Loucy (cell line): Measurements from ENCODE around the gene MIF4GD.
A peak's percentile ranks its signal among the peaks of the same experiment; 100 is the strongest.
"Not testable (repeated sequence)": the region's sequence is repeated elsewhere in the genome, so short reads cannot be mapped to it uniquely, and the experiment has no call there.

Experiments
- H2AFZ ChIP-seq: fragments of 200-600 bp; sonication (generic); 2 replicates; pipeline ENCODE4 v1.6.0; 2016; ENCODE audit warnings: antibody characterized with exemption, mild to moderate bottlenecking, low read length, moderate library complexity
- H3F3A ChIP-seq: fragments of 200-600 bp; 2 replicates; pipeline ENCODE4 v1.6.0; 2016; ENCODE audit warnings: antibody characterized with exemption, low read depth, mild to moderate bottlenecking
- H3K27me3 ChIP-seq: fragments of 200-600 bp; sonication (generic); 2 replicates; pipeline ENCODE4 v1.6.1; 2014; ENCODE audit warnings: low read length, mild to moderate bottlenecking; ENCODE audit not compliant: insufficient read depth, poor library complexity, severe bottlenecking
- H3K36me3 ChIP-seq: fragments of 200-600 bp; sonication (generic); 2 replicates; pipeline ENCODE4 v1.6.1; 2016; ENCODE audit warnings: low read length; ENCODE audit not compliant: insufficient read depth
- H3K4me1 ChIP-seq: fragments of 200-600 bp; sonication (generic); 2 replicates; pipeline ENCODE4 v1.5.1; 2014; ENCODE audit warnings: low read length, mild to moderate bottlenecking; ENCODE audit not compliant: insufficient read depth, poor library complexity, severe bottlenecking
- H3K4me2 ChIP-seq: fragments of 200-600 bp; sonication (generic); 2 replicates; pipeline ENCODE4 v1.6.0; 2014; ENCODE audit warnings: antibody characterized with exemption, low read length, low read depth, mild to moderate bottlenecking; ENCODE audit not compliant: poor library complexity, severe bottlenecking
- H3K4me3 ChIP-seq: fragments of 200-600 bp; sonication (generic); 2 replicates; pipeline ENCODE4 v1.5.1; 2014; ENCODE audit warnings: low read length, mild to moderate bottlenecking, mixed read lengths; ENCODE audit not compliant: poor library complexity, severe bottlenecking
- H3K79me2 ChIP-seq: fragments of 200-600 bp; sonication (generic); 2 replicates; pipeline ENCODE4 v1.6.1; 2014; ENCODE audit warnings: low read length; ENCODE audit not compliant: insufficient read depth
- H3K9ac ChIP-seq: fragments of 200-600 bp; sonication (generic); 2 replicates; pipeline ENCODE4 v1.6.0; 2014; ENCODE audit warnings: mild to moderate bottlenecking, low read depth, low read length, moderate library complexity; ENCODE audit not compliant: poor library complexity, severe bottlenecking
- H3K9me2 ChIP-seq: fragments of 200-600 bp; sonication (generic); replicated peaks from 2 replicates; pipeline ENCODE4 v1.6.1; 2016; ENCODE audit warnings: low read depth, low read length, mixed read lengths
- H3K9me3 ChIP-seq: fragments of 200-600 bp; sonication (generic); 2 replicates; pipeline ENCODE4 v1.6.1; 2014; ENCODE audit warnings: mild to moderate bottlenecking, antibody characterized with exemption, low read length, low read depth; ENCODE audit not compliant: insufficient read depth
- H4K20me1 ChIP-seq: fragments of 200-600 bp; sonication (generic); 2 replicates; pipeline ENCODE4 v1.6.0; 2014; ENCODE audit warnings: antibody characterized with exemption, low read length, mild to moderate bottlenecking; ENCODE audit not compliant: insufficient read depth, poor library complexity, severe bottlenecking
- CTCF ChIP-seq: fragments of 200-600 bp; sonication (generic); conservative IDR thresholded peaks from 2 replicates; pipeline ENCODE4 v1.5.1; 2014; ENCODE audit warnings: mild to moderate bottlenecking, antibody characterized with exemption, low read length
- EZH2phosphoT487 ChIP-seq: fragments of 200-600 bp; IDR thresholded peaks from 2 replicates; pipeline ENCODE4 v1.6.1; 2018; ENCODE audit warnings: antibody characterized with exemption, mild to moderate bottlenecking, moderate library complexity, borderline replicate concordance

MIF4GD gene

GRCh38 chr17:75288359-75288758, 17.3 kb upstream of the MIF4GD start:
- no peaks in the 10 kb centered on the region for H3K9me3 ChIP-seq
- no peaks in the 10 kb centered on the region for H3K27me3 ChIP-seq
- peaks cover 20% of the 10 kb centered on the region; the same call in 1 of the 2 replicates for H3K79me2 ChIP-seq
- H3K4me3 ChIP-seq: peak overlapping the region; percentile 81
- no peaks in the 10 kb centered on the region for H4K20me1 ChIP-seq
- peak overlapping the region; percentile 83; the same call in 1 of the 2 replicates for H2AFZ ChIP-seq
- peaks cover 10% of the 10 kb centered on the region for H3K4me1 ChIP-seq
- TF ChIP-seq EZH2phosphoT487 (no peak), CTCF (no peak)
- H3K9ac ChIP-seq: peak overlapping the region; percentile 66
- H3F3A ChIP-seq: 0 out of 2 replicates have a peak, but pooled peaks cover 4% of the 10 kb centered on the region
- H3K9me2 ChIP-seq: no peaks in the 10 kb centered on the region
- H3K4me2 ChIP-seq: peak overlapping the region; percentile 81
- peaks cover 5% of the 10 kb centered on the region; the same call in 1 of the 2 replicates for H3K36me3 ChIP-seq

GRCh38 chr17:75287221-75287620, 16.2 kb upstream of the MIF4GD start:
- TF ChIP-seq CTCF (no peak), EZH2phosphoT487 (no peak)
- Histone ChIP-seq H3K4me2 (peak overlapping the region; percentile 35), H4K20me1 (no peaks in the 10 kb centered on the region), H3K27me3 (no peaks in the 10 kb centered on the region), H3F3A (0 out of 2 replicates have a peak, but pooled peaks cover 4% of the 10 kb centered on the region), H3K4me1 (peaks cover 10% of the 10 kb centered on the region), H3K9ac (no peak overlapping the region), H3K79me2 (peaks cover 20% of the 10 kb centered on the region; the same call in 1 of the 2 replicates), H3K4me3 (no peak overlapping the region), H3K9me2 (no peaks in the 10 kb centered on the region), H2AFZ (no peak overlapping the region), H3K9me3 (no peaks in the 10 kb centered on the region), H3K36me3 (peaks cover 5% of the 10 kb centered on the region; the same call in 1 of the 2 replicates)

GRCh38 chr17:75285123-75285522, 14.1 kb upstream of the MIF4GD start:
- Histone ChIP-seq H3K4me3 (no peak overlapping the region), H3K9me2 (no peaks in the 10 kb centered on the region), H3K9ac (no peak overlapping the region), H3K9me3 (no peaks in the 10 kb centered on the region), H2AFZ (no peak overlapping the region), H3F3A (0 out of 2 replicates have a peak, but pooled peaks cover 4% of the 10 kb centered on the region), H3K4me2 (no peak overlapping the region), H4K20me1 (no peaks in the 10 kb centered on the region), H3K27me3 (no peaks in the 10 kb centered on the region), H3K79me2 (peaks cover 20% of the 10 kb centered on the region; the same call in 1 of the 2 replicates), H3K36me3 (peaks cover 5% of the 10 kb centered on the region; the same call in 1 of the 2 replicates), H3K4me1 (peaks cover 10% of the 10 kb centered on the region)
- TF ChIP-seq CTCF (no peak), EZH2phosphoT487 (no peak)

- not testable (repeated sequence) for H3K36me3 ChIP-seq, H3K27me3 ChIP-seq, H3K9me2 ChIP-seq, H3F3A ChIP-seq, H3K4me2 ChIP-seq, H3K9me3 ChIP-seq, H2AFZ ChIP-seq, H3K4me1 ChIP-seq, H3K4me3 ChIP-seq, H3K79me2 ChIP-seq, H4K20me1 ChIP-seq, H3K9ac ChIP-seq
Observed at GRCh38 chr17:75280189-75280588, 9.2 kb upstream of the MIF4GD start.
